Activated CD8-positive, alpha-beta memory T cell treated with anti-CD3 and anti-CD28 coated beads, Interleukin-2, amount 50 U/mL, for 24 hours (primary cell): ENCODE results near the gene CHL1.

ENCODE experiments used
- DNase-seq: peaks from one replicate; pipeline ENCODE4 v3.0.0-alpha.2; 2020; ENCODE audit errors: extremely low read depth

Gene CHL1

DNA sequence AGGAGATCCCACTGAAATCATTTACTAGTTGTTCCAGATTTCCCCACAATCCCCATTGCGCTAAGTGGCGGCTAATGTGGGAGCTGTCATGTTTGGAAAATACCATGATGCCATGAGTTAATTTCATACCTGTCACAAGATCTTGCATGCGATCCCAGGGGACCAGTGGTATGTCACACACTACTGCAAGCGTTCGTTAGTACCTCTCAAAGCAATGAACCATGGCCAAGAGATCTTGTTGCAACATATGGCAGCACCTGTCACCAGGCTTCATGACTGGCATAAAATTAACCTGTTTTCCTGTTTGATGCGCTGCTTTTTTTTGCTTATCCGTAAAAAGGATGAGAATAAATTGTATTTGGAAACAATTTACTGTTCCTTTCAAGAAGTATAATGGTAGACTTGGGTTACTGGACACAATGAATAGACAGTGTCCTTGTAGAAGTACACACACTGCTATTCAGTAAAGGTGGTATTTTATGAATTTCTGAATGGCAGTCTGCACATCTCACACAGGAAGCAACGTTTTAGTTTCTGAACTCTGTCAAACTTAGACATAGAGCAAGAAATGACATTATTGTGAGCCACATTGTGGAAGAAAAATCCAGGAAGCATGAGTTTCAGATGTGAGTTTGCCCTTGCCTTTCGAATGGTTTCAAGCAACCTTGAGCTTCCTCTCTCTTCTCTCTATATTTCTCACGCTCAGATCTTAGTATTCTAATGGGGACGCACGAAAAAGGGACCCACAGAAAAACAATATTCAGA is 81.9 kb downstream of the CHL1 start:
- no peak for DNase-seq

DNA sequence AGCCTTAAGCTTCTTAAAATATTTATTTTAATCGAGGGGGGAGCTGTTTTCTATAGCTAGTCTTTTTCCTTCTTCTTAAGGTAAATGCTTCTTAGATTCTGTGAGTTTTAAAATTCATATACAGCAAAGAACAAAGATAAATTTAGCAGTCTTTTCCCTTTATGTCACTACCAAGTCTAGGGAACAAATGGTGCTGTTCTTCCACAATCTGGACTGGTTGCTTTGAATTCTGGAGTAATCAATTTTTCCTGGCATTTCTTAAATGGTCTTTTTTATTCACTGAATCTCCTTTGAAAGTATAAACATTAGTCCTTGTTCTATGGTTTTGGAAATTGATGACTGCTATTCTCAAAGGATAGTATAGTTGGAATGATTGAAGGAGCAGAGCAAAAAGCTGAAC is 82.8 kb downstream of the CHL1 start:
- no peak for DNase-seq

DNA sequence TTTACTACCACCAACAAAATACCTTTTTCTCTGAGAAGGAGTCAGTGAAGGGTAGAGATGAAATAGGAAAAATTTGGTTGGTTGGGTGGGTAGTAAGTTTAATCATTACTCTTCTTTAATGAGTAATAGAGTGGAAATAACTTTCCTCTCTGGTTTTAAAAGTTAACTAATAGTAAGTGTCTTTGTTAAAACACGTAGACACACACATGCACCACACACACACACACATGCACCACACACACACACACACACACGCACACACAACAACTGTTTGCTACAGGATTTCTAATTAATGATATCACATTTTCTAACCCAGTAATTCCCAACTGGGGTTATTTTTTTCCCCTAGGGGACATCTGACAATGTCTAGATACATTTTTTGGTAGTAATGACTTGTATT is 84.1 kb downstream of the CHL1 start:
- DNase-seq: no peak

DNA sequence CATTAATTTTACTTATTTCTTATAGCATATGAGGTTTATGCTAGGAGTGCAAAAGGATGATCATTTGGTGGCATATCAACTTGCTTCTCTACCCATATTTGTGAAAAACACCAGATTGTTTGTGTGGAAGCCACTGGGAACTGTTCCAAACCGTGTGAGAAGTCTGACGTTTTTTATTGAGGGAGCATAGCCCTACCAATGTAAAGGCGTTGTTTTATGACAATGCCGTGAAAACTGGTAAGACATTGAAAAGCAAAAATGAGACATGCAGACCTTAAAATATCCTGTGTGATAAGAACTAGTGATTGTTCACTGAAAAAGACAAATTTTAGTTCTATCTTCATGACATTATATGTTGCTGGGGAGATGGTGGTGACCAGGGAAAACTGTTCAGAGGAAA is 87.8 kb downstream of the CHL1 start:
- no peak for DNase-seq

DNA sequence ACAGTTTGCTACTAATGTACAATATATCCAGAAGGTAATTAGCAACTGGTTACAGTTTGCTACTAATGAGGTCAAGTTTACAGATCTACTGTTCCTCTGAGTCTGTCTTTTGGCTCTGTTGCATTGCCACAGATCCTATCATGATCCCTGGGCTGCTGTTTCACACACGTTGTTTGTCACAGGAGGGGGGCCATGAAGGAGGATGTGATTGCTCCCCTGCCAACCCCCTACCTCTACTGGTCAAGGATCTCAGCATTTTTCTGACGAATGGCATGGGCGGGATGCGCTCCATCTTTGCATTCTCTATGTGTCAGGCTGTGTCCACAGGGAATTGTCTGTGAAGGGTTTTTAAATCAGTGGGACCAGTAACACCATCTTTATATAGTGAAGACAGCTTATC is 91.9 kb downstream of the CHL1 start:
- no peak for DNase-seq

DNA sequence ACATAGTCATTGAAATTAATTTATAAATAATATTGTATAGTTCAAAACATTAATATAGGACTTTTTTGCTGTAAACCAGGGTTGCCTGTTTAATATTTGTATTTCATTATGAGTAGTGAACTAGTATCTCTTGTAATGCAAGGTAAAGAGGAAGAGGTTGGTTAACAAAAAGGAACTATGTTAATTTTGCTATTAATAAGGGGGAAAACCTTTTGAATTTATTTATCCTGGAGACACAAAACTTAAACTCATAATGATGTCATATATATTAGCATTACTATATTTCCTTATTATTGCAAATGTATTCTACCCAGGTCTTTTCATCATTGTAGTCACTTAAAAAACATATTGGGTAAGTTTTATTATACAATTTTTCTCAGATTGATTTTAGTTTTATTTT is 94.5 kb downstream of the CHL1 start:
- DNase-seq: no peak

DNA sequence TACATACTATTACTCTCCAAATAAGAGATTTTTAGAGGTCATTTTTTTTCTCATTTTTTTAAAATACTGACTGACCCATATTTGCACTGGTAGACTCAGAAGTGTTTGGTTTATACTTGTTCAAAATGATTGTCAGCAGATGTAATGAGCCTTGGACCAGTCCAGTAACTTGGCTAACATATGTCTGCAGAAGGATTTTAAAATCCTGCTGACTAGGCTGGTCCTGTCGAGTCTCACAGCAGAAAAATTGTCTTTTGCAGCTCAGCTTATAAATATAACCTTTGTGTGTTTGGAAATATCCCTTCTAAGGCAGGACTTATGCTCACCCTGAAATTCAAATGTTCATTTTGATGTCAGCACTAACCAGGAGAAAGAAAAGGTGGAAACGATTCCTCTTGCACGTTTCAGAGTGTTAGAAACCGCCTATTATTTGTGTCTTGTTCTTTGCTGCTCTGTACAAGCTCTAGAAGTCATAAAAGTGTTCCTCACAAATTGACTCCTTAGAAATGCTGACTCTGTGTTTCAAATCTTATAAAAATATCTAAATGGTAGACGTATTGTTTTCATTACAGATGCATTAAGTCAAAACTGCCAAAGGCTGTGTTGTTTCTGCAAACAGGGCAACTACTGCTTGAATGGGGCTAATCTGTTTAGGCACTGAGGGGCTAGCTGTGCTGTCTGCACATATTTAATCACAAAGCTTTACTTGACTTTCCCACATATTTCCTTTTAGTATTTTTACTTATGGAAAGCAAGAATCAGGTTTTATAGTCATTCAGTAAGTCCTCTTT is 95.3 kb downstream of the CHL1 start:
- DNase-seq: no peak

DNA sequence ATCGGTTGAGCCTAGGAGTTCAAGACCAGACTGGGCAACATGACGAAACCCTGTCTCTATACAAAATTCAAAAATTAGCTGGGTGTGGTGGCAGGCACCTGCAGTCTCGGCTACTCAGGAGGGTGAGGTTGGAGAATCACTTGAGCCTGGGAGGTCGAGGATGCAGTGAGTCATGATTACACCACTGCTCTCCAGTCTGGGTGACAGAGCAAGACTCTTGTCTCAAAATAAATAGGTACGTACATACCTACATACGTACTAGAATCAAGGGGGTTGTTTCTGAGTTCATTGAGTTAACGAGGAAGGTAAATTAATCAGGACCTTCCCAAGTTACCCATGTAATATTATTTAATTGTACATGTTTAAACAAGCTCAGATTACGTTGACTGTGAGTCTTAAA is 97.5 kb downstream of the CHL1 start:
- no peak for DNase-seq

DNA sequence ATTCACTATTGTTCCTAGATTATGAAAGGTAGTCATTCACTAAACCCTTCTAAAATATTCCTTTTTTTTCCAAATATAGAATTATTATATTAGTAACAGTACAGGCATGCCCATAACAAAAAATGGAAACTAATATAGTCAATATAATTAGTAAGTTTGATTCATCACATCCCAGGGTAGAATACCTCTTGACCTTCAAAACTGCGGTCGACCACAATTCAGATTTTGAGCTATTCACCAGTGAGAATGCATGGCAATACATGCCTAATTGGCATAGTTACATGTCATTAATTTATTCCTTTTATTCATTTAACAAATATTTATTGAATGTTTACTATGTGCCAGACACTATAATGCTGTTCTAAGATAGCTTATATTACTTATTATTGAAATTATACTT is 98.0 kb downstream of the CHL1 start:
- no peak for DNase-seq

DNA sequence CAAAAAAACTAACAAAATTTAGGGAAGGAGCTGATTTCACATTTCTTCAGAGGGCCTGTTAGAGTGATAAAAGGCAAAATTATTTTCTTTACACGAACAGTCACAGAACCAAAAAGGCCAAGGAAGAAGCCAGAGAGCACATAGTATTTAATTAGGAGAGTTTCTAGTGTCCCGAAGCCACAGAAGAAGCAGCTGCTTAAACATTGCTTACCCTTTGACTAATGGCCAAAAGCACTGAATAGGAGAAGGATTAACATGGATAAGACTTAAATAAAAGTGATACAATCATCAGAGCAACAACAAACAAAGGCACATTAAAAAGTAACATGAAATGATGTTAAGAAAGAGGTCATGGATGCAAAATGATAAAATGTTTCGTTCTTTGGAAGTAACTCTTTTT is 98.6 kb downstream of the CHL1 start:
- DNase-seq: no peak

DNA sequence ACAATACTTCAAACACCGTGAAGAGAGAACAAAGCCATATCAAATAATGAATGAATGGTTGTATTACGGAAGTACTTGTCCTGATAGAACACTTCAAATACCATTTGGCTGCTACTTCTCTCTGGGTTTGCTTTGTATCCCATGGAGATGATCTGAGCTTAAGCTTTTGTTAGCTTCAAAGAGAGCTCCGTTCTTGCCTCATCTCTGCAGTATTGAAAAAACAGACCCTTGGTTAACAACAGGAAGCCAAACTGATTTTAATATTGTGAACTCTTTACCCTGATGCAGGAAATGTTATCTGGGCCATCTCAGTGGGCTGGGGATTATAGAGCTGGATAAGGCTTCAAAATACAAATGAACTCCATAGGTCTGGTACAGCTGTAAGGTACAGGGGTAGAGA is 101.0 kb downstream of the CHL1 start:
- no peak for DNase-seq

DNA sequence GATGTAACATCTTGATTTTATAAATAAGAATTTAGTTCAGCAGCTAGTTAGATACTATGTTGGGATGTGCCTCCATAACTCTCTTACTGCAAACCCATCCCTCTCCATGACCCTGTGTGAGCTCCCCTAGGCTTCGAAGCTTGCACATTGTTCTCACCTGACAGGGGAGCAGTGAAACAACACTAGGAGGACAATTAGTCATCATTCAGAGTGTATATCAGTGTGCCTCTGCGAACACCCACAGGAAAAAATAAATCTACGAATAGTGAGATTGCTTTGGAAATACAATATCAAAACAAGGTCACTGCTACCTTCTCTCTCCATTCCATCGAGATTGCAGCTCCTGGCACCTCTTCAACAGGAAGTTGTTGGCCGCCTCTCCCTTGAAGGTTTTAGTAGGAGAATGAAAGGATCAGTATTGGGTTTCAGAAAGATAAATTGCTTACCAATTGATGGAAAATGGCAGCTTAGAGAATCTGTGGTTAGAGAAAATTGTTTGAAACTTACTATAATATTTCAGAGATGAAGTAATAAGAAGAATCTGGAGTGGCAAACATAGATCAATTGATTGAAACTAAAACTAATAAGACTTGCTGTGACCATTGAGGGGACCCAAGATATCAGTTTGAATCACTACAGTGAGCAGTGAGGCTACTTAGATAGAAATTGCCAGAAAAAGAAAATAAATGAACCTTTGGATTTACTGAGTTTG is 103.2 kb downstream of the CHL1 start:
- DNase-seq: no peak

DNA sequence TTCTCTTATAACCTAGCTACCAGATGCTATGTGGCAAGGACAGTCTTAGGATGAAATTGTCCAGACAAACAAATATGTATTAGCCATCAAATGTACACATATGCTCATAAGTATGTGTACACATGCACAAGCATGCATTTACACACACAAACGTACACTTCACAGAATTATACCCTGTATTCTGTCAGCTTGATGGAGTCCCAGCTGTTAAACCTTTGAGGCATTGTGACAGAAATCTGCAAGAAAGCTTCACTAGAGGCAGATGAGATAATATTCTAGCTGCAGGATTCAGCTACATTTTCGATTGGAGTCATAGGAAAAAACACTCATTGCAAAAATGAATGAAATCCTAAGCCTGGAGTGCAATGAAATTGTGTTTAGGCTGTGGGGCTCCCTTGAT is 110.6 kb downstream of the CHL1 start:
- no peak for DNase-seq

DNA sequence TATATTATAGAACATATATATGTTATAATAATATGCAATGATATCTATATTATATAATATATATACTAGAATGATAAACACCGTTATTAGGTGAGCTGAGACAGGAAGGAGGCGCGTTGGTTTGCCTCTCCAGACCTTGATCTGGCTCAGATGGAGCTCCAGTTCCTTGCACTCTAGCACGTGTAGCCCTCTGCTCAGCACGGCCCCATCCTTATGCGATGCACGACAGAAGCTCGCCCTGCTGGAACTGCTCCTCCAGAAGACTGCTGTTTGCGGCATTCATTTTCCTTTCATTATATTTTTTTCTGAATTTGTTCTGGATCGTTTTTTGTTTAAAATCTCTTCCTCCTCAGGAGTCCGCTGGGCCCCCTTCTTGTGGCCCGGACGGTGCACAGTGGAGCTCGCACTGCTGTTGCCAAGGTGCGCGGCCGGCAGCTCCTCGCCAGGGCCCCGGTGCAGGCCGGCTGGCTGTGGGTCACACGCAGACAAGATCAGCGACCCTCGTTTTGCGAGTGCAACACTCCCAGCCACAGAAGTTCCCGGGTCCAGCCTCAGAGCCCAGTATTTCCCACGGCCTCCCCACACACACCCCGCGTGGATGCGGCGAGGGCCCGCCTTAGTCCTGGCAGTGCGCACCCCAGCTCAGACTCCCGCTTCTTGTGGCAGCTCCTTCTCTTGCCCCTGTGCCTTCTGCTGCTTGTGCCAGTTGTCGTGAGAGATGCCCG is 112.2 kb downstream of the CHL1 start:
- no peak for DNase-seq

DNA sequence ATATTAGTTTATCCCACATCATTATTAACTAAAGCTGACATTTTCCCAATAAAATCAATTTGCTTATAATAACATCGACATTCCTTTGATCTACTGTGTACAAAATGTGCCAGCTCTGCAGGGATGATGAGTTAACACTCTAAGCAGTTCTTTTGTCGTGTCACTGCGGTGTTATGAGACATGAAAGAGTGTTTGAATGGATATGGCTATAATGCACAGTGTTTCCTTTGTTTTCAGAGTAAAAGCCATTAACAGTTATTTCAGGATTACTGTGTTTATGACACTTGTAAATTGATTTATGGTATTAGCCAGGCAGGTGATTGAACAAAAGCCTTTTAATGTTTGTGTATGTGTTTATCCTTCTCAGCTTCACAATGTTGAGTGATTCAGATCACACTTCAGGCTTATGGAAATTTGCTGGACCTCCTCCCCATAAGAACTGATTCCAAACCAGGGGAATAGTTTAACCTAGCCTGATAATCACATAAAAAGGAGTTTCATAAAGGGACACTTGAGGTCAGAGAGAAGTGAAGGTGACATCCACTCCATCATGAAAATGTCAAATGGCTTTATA is 115.7 kb downstream of the CHL1 start:
- no peak for DNase-seq

DNA sequence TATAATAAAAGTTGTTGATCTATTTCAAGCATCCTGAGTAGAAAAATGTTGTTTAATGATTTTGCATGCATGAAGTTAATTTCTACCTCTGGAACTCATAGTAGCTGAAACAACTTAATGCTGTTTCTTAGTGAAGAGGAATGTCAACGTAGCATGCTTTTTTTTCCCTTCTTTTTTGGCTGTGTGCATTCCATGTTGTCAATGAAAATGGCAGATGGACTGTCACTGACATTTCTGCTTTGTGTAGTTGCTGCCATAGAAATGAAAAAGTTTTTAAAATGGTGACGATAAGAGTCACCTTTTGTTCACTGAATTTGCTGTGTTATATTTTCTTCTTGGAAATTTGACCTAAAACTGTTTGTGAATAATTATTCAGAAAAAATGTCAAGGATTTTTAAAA is 116.3 kb downstream of the CHL1 start:
- DNase-seq: no peak

DNA sequence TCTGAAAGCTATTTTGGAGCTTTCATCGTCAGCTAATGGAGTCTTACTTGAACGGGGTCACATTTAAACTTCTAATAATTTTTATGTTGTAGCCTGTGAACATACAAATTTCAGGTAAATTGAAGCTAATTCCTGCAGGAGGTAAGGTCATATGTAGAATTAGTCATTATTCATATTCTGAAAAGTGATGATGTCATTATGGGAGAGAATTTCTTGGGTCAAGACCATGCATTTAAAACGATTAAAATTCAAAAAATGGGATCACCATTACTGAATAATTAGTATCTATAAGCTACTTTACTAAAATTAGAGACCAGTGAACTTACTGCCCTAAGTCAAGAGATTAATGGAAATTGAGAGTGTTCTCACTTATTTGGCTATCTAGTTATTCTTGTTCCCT is 120.4 kb downstream of the CHL1 start:
- DNase-seq: no peak

DNA sequence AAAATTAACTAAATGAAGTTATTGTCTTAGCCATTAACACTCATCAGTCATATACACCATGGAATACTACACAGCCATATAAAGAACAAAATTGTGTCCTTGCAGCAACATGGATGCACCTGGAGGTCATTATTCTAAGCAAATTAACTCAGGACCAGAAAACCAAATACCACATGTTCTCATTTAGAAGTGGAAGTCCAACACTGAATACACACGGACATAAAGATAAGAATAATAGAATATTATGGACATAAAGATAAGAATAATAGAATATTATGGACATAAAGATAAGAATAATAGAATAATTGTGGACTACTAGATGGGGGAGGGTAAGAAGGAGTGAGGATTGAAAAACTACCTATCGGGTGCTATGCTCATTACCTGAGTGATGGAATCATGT is 122.3 kb downstream of the CHL1 start:
- no peak for DNase-seq

DNA sequence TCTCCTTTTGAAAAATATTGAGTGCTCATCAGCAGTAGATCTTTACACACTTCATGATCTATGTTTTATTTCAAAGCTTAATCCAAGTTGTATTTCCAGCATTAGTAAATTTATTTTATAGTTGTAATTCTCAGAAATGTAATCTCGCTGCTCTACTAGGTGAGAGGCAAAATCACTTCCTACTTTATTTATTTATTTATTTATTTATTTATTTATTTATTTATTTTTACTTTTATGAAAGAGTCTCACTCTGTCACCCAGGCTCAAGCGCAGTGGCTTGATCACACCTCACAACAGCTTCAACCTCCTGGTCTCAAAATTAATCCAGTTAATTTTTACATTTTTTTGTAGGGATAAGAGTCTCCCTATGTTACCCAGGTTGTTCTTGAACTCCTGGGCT is 127.9 kb downstream of the CHL1 start:
- no peak for DNase-seq

DNA sequence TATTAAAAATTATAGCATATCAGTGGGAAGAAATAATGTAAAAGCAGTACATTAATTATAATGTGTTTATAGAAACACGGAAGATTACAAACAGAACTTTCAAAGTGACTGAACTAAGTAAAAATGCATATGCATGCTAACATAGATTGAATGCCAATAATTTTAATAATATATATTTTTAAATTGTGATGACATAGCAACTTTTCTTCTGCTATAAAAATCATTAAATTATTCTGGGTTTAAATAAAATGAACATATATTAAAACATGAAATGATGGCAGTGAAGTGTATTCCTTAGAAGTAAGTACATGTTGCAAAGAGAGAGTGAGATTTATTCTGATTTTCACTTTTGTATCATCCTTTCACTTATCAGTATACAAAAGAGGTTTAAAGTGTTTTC is 128.9 kb downstream of the CHL1 start:
- no peak for DNase-seq

DNA sequence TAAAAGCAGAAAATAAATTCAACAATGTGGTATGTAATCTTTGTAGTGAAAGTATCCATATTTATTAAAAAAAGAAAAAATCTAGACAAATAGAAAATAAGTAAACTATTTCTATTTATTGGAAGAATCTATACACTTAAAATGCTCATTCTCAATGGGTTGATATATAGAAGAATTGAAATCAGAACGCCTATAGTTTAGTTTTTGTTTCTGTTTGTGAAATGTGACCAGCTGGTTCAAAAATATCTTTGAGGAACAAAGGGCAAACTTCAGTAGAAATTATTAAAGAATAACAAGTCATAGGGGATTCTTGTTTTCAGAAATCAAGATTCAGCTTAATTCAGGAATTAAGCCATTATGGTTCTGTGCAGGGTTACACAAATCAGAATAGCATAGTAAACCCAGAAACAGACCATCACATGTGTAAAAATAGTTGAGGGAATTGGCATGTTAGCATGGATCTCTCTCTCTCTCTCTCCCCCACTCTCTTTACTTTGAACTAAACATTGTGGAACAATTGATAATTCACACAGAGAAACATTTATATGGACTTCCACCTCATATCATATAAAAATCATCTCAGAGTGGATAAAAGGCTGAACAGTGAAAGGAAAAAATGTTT is 134.0 kb downstream of the CHL1 start:
- DNase-seq: no peak
